HepG2 (cell line): ENCODE measurements around the gene TMEM178A.

ENCODE experiments used
- CTCF ChIP-seq: sonication (generic); formaldehyde crosslinking; IDR thresholded peaks from 2 replicates; pipeline ENCODE4 v1.5.0; 2020; ENCODE audit warnings: mild to moderate bottlenecking, missing genetic modification reagents, moderate library complexity
- TEAD3 ChIP-seq: optimal IDR thresholded peaks from 2 replicates; pipeline ENCODE3; 2016; ENCODE audit warnings: borderline replicate concordance
- ZFP90 ChIP-seq: sonication (generic); formaldehyde crosslinking; IDR thresholded peaks from 2 replicates; pipeline ENCODE4 v1.8.0; 2022; ENCODE audit warnings: missing genetic modification reagents, mild to moderate bottlenecking, inconsistent platforms, borderline replicate concordance
- TF ChIP-seq, protein P1 (sequence below): sonication (generic); formaldehyde crosslinking; IDR thresholded peaks from 2 replicates; pipeline ENCODE4; 2020; ENCODE audit warnings: missing genetic modification reagents, mild to moderate bottlenecking, borderline replicate concordance

DNA sequence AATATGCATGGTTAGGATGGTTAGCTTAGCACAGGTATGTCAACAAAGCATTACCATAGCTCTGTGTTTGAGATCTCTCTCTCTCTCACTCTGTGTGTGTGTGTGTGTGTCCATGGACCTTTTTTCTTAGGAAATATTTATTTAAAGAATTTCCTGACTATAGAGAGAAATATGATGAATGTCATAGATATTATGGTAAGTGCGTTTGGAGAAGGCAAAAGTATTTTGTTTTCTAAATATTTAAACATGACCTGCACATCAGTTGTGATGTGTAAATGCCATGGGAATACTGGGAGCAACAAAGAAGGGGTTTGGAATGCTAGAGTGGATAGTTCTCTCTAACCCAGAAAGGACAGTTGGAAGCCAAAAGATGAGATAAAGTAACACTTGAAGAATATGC lies 3.9 kb upstream of the TMEM178A start:
- no peak for TF ChIP-seq ZFP90 (CRISPR knock-in tag)
- TF ChIP-seq TEAD3: no peak
- TF ChIP-seq, protein P1, sequence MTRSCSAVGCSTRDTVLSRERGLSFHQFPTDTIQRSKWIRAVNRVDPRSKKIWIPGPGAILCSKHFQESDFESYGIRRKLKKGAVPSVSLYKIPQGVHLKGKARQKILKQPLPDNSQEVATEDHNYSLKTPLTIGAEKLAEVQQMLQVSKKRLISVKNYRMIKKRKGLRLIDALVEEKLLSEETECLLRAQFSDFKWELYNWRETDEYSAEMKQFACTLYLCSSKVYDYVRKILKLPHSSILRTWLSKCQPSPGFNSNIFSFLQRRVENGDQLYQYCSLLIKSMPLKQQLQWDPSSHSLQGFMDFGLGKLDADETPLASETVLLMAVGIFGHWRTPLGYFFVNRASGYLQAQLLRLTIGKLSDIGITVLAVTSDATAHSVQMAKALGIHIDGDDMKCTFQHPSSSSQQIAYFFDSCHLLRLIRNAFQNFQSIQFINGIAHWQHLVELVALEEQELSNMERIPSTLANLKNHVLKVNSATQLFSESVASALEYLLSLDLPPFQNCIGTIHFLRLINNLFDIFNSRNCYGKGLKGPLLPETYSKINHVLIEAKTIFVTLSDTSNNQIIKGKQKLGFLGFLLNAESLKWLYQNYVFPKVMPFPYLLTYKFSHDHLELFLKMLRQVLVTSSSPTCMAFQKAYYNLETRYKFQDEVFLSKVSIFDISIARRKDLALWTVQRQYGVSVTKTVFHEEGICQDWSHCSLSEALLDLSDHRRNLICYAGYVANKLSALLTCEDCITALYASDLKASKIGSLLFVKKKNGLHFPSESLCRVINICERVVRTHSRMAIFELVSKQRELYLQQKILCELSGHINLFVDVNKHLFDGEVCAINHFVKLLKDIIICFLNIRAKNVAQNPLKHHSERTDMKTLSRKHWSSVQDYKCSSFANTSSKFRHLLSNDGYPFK (CRISPR knock-in tag): no peak
- TF ChIP-seq CTCF (CRISPR knock-in tag): no peak
